Mononuclear cell (primary cell): ENCODE results near the gene LRRC8E. TPM values are rescaled to one million over a fixed set of nuclear protein-coding genes. Genes with fewer than 3 reads are reported as not detected.
"Not testable (repeated sequence)": the region's sequence is repeated elsewhere in the genome, so short reads cannot be mapped to it uniquely, and the experiment has no call there.

Experiments
- H3K27me3 ChIP-seq: 2 replicates; pipeline ENCODE4 v1.6.0; 2011; ENCODE audit warnings: low read length, control low read depth; ENCODE audit not compliant: insufficient read depth
- H3K4me1 ChIP-seq: 2 replicates; pipeline ENCODE4 v1.5.1; 2011; ENCODE audit warnings: mild to moderate bottlenecking, low read length, control low read depth; ENCODE audit not compliant: insufficient read depth
- H3K4me3 ChIP-seq: 2 replicates; pipeline ENCODE4 v1.5.1; 2011; ENCODE audit warnings: mild to moderate bottlenecking, low read length, moderate library complexity
- H3K9me3 ChIP-seq: 2 replicates; pipeline ENCODE4 v1.5.1; 2011; ENCODE audit warnings: low read depth, mild to moderate bottlenecking, control low read depth, low read length
- total RNA-seq: library from RNA; depleted of rRNA; stranded (reverse); fragments of >200 nt; gene quantifications from one replicate; pipeline ENCODE4 v1.2.3, GENCODE V29; 2012

Gene LRRC8E
- total RNA-seq, 1 donor: not detected

- not testable (repeated sequence) for H3K27me3 ChIP-seq, H3K9me3 ChIP-seq, H3K4me3 ChIP-seq
- peaks cover 10% of the 10 kb centered on the region for H3K4me1 ChIP-seq
Measured at GRCh38 chr19:7930030-7930429, 41.7 kb downstream of the LRRC8E start.

GRCh38 chr19:7930765-7931164 is 42.5 kb downstream of the LRRC8E start:
- Histone ChIP-seq H3K4me1 (peaks cover 4% of the 10 kb centered on the region), H3K9me3 (no peaks in the 10 kb centered on the region), H3K4me3 (no peak overlapping the region), H3K27me3 (no peaks in the 10 kb centered on the region)

GRCh38 chr19:7931221-7932061 is 43.1 kb downstream of the LRRC8E start:
- H3K4me3 ChIP-seq: no peak overlapping the region
- peaks cover under 1% of the 10 kb centered on the region for H3K4me1 ChIP-seq
- no peaks in the 10 kb centered on the region for H3K27me3 ChIP-seq
- H3K9me3 ChIP-seq: no peaks in the 10 kb centered on the region

GRCh38 chr19:7932276-7932929 is 44.1 kb downstream of the LRRC8E start:
- no peaks in the 10 kb centered on the region for H3K27me3 ChIP-seq
- no peak overlapping the region for H3K4me3 ChIP-seq
- H3K4me1 ChIP-seq: no peaks in the 10 kb centered on the region
- no peaks in the 10 kb centered on the region for H3K9me3 ChIP-seq

GRCh38 chr19:7932930-7933300 is 44.6 kb downstream of the LRRC8E start:
- no peaks in the 10 kb centered on the region for H3K9me3 ChIP-seq
- H3K27me3 ChIP-seq: no peaks in the 10 kb centered on the region
- no peak overlapping the region for H3K4me3 ChIP-seq
- H3K4me1 ChIP-seq: no peaks in the 10 kb centered on the region

- no peak overlapping the region for H3K4me3 ChIP-seq
- no peaks in the 10 kb centered on the region for H3K27me3 ChIP-seq
- H3K9me3 ChIP-seq: no peaks in the 10 kb centered on the region
- no peaks in the 10 kb centered on the region for H3K4me1 ChIP-seq
Measured at GRCh38 chr19:7933411-7933810, 45.1 kb downstream of the LRRC8E start.

GRCh38 chr19:7933828-7934725 is 45.8 kb downstream of the LRRC8E start:
- no peaks in the 10 kb centered on the region for H3K27me3 ChIP-seq
- no peaks in the 10 kb centered on the region for H3K4me1 ChIP-seq
- H3K4me3 ChIP-seq: no peak overlapping the region
- no peaks in the 10 kb centered on the region for H3K9me3 ChIP-seq

- Histone ChIP-seq H3K4me1 (no peaks in the 10 kb centered on the region), H3K9me3 (no peaks in the 10 kb centered on the region), H3K4me3 (no peak overlapping the region), H3K27me3 (no peaks in the 10 kb centered on the region)
Measured at GRCh38 chr19:7934766-7935165, 46.5 kb downstream of the LRRC8E start.

GRCh38 chr19:7940841-7941240 is 52.5 kb downstream of the LRRC8E start:
- no peak overlapping the region for H3K4me3 ChIP-seq
- H3K4me1 ChIP-seq: peaks cover 22% of the 10 kb centered on the region
- no peaks in the 10 kb centered on the region for H3K9me3 ChIP-seq
- H3K27me3 ChIP-seq: no peaks in the 10 kb centered on the region

- no peaks in the 10 kb centered on the region for H3K27me3 ChIP-seq
- no peak overlapping the region for H3K4me3 ChIP-seq
- H3K4me1 ChIP-seq: peaks cover 22% of the 10 kb centered on the region
- no peaks in the 10 kb centered on the region for H3K9me3 ChIP-seq
Measured at GRCh38 chr19:7941895-7942596, 53.7 kb downstream of the LRRC8E start.

- Histone ChIP-seq H3K27me3 (no peaks in the 10 kb centered on the region), H3K4me1 (peaks cover 22% of the 10 kb centered on the region), H3K4me3 (peak overlapping the region; percentile 73), H3K9me3 (no peaks in the 10 kb centered on the region)
Measured at GRCh38 chr19:7942981-7943443, 54.7 kb downstream of the LRRC8E start.

- Histone ChIP-seq H3K27me3 (no peaks in the 10 kb centered on the region), H3K9me3 (no peaks in the 10 kb centered on the region), H3K4me1 (peaks cover 22% of the 10 kb centered on the region), H3K4me3 (peak within 1 kb of the TSS; percentile 73)
Measured at GRCh38 chr19:7943444-7944176, 55.3 kb downstream of the LRRC8E start, which contains the start of gene TIMM44. Gene TIMM44, minus strand, starts transcription at chr19:7943666. Its CDS starts 15 bp downstream, at chr19:7943651.

GRCh38 chr19:7944177-7944761 is 56.0 kb downstream of the LRRC8E start:
- Histone ChIP-seq H3K4me1 (peaks cover 22% of the 10 kb centered on the region), H3K4me3 (peak overlapping the region; percentile 73), H3K27me3 (no peaks in the 10 kb centered on the region), H3K9me3 (no peaks in the 10 kb centered on the region)
